Measurements from ENCODE around the gene RPS24.
"Not testable (repeated sequence)": the region's sequence is repeated elsewhere in the genome, so short reads cannot be mapped to it uniquely, and the experiment has no call there.

Gene RPS24

DNA sequence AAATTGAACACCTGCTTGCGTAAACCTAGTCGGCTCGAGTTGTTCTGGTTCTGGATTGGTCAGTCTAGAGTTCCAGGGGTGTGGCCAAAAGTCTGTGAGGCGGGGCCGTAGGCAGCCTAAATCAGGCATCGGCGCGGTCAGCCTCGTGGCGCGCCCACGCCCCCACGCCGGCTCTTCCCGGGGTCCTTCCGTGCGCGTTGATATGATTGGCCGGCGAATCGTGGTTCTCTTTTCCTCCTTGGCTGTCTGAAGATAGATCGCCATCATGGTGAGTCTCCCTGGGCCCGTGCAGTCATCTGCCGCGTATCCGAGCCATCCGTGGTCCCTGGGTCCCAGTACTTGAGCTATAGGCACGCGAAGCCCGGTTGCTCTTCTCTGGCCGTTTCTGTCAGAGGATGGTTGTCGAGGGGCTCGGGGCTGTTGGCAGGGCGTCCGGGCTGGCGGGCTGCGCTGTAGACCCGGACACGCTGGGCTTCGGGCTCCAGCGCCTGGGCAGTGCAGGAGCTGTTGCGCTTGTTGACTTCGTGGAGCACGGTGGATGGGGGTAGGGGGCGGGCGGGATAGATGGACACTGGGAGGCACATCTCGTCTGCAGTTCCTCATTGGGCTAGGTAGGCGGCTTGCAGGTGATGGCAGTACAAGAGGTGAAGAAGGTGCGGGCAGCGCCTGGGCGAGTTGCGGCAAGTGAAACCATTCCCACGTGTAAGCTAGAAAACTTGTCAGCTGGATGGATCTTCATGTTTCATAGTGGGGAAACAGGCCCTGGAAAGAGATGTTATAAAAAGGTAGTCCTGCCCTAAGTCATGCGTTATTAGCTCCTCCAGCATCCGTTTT lies at the start of gene RPS24:
RPS24 (plus strand) TSS at position 227 of the 834 bp plus-strand sequence; CDS start at position 266, 39 bp downstream.
- peak; percentile 93 for DNase-seq (ENCODE audit: low read depth)

DNA sequence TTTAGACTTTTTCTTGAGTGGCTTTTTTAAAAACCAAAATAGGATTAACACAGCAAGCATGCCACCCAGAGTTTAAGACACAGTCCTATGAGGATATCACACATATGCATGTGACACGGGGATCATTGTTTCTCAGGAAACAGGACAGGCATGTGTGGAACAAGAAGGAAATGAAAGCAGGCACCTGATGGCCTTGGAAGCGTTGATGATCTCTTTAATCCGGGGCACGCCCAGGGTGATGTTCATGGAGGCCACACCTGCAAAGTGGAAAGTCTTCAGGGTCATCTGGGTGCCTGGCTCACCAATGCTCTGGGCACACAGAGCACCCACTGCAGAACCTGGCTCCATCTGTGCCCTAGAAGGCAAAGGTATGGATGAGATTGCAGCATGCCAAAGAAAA lies 48.7 kb upstream of the RPS24 start:
- no peak for DNase-seq (ENCODE audit: low read depth)

GRCh38 chr10:77987671-77988255 lies 45.9 kb upstream of the RPS24 start:
- DNase-seq (ENCODE audit: low read depth): no peak

GRCh38 chr10:77989081-77989724 lies 44.5 kb upstream of the RPS24 start:
- DNase-seq (ENCODE audit: low read depth): no peak

GRCh38 chr10:77993620-77994019 lies 40.0 kb upstream of the RPS24 start:
- DNase-seq (ENCODE audit: low read depth): no peak

GRCh38 chr10:77998780-77999179 lies 34.9 kb upstream of the RPS24 start:
- not testable (repeated sequence) for DNase-seq (ENCODE audit: low read depth)

- DNase-seq (ENCODE audit: low read depth): no peak
Observed at GRCh38 chr10:78000206-78000605, 33.5 kb upstream of the RPS24 start.

GRCh38 chr10:78000956-78001472 lies 32.6 kb upstream of the RPS24 start:
- DNase-seq (ENCODE audit: low read depth): no peak

- no peak for DNase-seq (ENCODE audit: low read depth)
Observed at GRCh38 chr10:78002541-78003288, 30.9 kb upstream of the RPS24 start.

- DNase-seq (ENCODE audit: low read depth): no peak
Observed at GRCh38 chr10:78004215-78005026, 29.2 kb upstream of the RPS24 start.

DNA sequence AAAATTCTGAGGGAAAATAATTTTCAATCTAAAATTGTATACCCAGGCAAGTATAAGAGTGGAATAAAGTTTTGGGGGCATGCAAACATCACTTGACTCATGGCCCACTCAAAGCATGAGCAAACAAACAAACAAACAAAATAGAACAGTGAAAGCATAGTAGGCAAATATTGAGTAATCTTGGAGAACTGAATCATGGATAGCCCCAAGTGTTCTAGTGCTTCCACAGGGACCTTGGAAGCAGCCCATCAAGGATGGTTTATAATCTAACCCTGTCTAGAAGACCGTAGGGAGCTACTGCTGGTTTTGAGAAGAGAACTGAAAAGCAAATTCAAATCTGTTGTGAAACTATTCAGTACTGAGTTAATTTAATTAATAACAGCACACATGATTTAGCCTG lies 26.5 kb upstream of the RPS24 start:
- DNase-seq (ENCODE audit: low read depth): no peak

DNA sequence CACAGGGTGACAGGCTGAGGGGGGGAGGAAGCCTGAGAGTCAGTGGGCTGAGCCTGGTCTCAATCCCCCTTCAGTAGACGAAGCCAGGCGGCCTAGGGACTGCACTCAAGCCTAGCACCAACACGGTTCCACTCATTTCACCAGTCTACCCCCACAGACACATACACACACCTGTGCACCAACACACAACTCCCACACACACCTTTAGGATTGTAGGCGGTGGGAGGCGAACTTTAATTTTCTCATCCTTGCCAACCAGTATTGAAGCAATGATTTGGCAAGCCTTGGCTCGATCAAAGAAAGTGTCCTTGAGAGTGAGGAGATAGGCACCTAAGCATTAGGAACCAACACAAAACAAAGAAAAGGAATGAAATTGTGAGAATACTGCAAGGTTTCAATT lies 24.0 kb upstream of the RPS24 start:
- DNase-seq (ENCODE audit: low read depth): no peak

GRCh38 chr10:78010278-78010677 lies 23.4 kb upstream of the RPS24 start:
- no peak for DNase-seq (ENCODE audit: low read depth)

GRCh38 chr10:78011065-78011464 lies 22.6 kb upstream of the RPS24 start:
- DNase-seq (ENCODE audit: low read depth): no peak

GRCh38 chr10:78013564-78013963 lies 20.1 kb upstream of the RPS24 start:
- no peak for DNase-seq (ENCODE audit: low read depth)

GRCh38 chr10:78015546-78015945 lies 18.1 kb upstream of the RPS24 start:
- no peak for DNase-seq (ENCODE audit: low read depth)

DNA sequence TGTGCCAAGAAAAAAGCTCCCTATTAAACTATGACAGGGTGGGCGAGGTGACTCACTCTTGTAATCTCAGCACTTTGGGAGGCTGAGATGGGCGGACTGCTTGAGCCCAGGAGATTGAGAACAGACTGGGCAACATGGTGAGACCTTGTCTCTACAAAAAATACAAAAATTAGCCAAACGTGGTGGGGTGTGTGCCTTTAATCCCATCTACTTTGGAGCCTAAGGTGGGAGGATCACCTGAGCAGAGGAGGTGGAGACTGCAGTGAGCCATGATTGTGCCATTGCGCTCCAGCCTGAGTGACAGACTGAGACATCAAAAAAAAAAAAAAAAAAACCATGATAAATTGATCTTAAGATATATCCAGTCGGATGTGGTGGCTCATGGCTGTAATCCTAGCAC lies 15.8 kb upstream of the RPS24 start:
- no peak for DNase-seq (ENCODE audit: low read depth)

DNA sequence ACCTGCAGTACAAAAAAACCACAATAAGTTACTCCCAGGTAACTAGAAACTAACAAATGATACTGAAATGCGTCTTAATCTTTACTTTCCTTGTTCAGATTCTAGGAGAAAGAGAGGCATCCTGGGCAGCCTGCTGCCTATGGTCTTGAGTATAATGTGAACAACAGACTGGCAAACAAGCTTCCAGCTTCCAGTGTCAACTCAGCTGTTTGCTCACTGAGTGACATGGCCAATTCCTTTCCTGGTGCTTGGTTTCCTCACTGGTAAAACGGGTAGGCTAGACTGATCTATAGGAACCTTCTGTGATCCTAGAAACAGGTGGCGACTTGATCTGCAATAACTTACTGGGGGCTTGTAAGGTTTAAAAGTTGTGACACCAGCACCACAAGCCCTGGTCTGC lies 14.4 kb upstream of the RPS24 start:
- DNase-seq (ENCODE audit: low read depth): no peak

DNA sequence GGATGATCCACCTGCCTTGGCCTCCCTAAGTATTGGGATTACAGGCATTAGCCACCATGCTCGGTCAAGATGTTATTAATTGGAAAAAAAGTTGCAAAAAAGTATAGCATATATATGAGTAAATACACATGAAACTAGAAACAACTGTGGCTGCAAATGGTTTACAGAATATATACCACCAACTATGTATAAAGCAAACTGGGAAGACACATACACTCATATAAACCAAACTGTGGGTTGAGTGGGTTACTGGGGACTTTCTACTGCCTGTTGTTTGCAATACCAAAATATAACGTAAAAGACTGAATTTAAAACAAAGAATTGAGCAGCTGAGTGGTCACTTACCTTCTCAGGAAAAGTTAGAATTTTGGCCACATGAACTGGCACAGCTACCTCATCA lies 12.5 kb upstream of the RPS24 start:
- DNase-seq (ENCODE audit: low read depth): no peak

- DNase-seq (ENCODE audit: low read depth): no peak
Observed at GRCh38 chr10:78023741-78024140, 9.9 kb upstream of the RPS24 start.

GRCh38 chr10:78025685-78026364 lies 7.8 kb upstream of the RPS24 start:
- DNase-seq (ENCODE audit: low read depth): peak; percentile 8

Measured in GM04504 (cell line).